Activated naive CD8-positive, alpha-beta T cell (primary cell): ENCODE data around the gene PARD3B.

Experiments
- H3K27ac Mint-ChIP-seq: one replicate; pipeline ENCODE4 v1.8.0; 2021; ENCODE audit warnings: mixed read lengths
- H3K27me3 Mint-ChIP-seq: one replicate; pipeline ENCODE4 v1.8.0; 2021; ENCODE audit warnings: mixed read lengths
- H3K36me3 Mint-ChIP-seq: one replicate; pipeline ENCODE4 v1.8.0; 2021; ENCODE audit warnings: mixed read lengths
- H3K4me1 Mint-ChIP-seq: one replicate; pipeline ENCODE4 v1.8.0; 2021; ENCODE audit warnings: low read depth, mixed read lengths
- H3K4me3 Mint-ChIP-seq: one replicate; pipeline ENCODE4 v1.8.0; 2021; ENCODE audit warnings: mild to moderate bottlenecking, mixed read lengths
- H3K9me3 Mint-ChIP-seq: one replicate; pipeline ENCODE4 v1.8.0; 2021; ENCODE audit warnings: low read depth, mixed read lengths

PARD3B gene

DNA sequence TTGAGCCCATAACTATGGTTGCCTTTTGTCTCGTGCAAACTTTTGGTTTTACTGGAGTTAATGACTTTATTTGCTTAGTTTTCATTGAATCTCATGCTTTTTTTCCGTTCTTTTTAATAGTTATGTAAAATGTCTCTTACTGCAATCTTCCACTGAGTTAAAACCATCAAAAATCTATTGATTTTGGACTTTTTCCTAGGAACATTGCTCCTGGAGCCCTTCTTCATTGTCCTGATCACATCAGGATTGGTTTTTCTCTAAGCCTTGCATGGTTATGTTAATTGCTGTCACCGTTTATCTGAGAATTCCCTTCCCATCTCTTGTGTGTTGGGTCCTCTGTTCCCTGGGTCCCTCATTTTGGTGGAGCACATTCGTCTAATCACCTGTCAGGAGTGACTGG lies 125.5 kb downstream of the PARD3B start:
- no peaks in the 10 kb centered on the region for H3K27me3 Mint-ChIP-seq
- H3K36me3 Mint-ChIP-seq: no peaks in the 10 kb centered on the region
- H3K9me3 Mint-ChIP-seq: no peaks in the 10 kb centered on the region
- H3K4me3 Mint-ChIP-seq: no peak overlapping the region
- H3K27ac Mint-ChIP-seq: no peak overlapping the region
- no peaks in the 10 kb centered on the region for H3K4me1 Mint-ChIP-seq

DNA sequence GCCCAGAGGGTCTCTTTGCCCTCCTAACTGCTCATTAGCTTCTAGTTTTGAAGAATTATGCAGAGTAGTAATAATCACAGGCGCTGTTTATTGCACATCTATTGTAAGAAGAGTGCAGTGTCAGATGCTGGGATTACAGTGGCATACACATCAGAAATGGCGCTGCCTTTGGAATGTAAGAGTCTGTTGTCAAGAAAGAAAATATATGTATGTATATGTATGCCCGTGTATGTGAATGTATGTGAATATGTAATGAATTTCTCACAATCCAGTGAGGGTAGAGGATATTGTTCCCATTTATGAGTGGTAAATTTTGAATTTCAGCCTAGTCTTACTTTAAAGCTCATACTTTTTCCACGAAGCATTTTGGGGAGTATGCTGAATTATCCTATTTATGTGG lies 127.5 kb downstream of the PARD3B start:
- Mint-ChIP-seq H3K4me3 (no peak overlapping the region), H3K4me1 (no peaks in the 10 kb centered on the region), H3K9me3 (no peaks in the 10 kb centered on the region), H3K27me3 (no peaks in the 10 kb centered on the region), H3K27ac (no peak overlapping the region), H3K36me3 (no peaks in the 10 kb centered on the region)

DNA sequence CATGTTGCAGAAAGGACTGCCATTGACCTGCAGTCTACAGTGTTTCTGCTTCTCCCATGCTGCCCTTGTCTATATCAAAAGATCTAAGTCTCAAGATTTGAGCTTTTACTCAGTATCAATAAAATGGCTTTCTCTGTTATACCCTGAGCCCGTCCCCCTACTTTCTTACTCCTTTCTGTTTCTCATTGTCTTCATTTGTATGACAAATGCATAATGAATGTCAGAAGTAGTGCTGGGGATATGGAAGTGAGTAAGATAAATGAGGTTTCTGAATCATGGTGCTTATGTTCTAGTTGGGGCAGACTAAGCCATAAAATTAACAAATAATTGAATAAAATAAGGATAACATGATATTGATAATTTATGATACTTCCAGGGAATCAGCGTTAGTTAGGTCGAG lies 128.6 kb downstream of the PARD3B start:
- no peaks in the 10 kb centered on the region for H3K36me3 Mint-ChIP-seq
- H3K4me1 Mint-ChIP-seq: no peaks in the 10 kb centered on the region
- H3K27ac Mint-ChIP-seq: no peak overlapping the region
- no peaks in the 10 kb centered on the region for H3K27me3 Mint-ChIP-seq
- H3K4me3 Mint-ChIP-seq: no peak overlapping the region
- H3K9me3 Mint-ChIP-seq: no peaks in the 10 kb centered on the region

DNA sequence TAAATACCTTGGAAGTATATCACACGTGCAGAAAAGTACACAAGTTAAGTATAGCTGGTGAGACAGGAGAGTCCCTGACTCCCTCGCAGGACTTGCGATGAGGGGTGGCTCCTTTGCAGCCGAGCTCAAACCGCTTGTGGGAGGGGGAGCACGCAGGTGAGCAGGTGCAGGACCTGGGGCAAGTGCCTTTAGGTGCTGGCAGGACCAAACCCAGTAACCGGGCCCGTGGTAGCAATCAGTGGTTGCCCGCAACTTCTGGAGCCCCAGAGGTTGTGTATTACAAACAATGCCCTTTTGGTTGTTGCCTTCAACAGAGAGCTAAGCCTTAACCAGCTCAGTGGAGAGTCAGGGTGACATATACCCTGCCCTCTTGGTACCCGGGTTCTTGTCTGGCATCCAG lies 132.8 kb downstream of the PARD3B start:
- no peak overlapping the region for H3K27ac Mint-ChIP-seq
- no peaks in the 10 kb centered on the region for H3K4me1 Mint-ChIP-seq

DNA sequence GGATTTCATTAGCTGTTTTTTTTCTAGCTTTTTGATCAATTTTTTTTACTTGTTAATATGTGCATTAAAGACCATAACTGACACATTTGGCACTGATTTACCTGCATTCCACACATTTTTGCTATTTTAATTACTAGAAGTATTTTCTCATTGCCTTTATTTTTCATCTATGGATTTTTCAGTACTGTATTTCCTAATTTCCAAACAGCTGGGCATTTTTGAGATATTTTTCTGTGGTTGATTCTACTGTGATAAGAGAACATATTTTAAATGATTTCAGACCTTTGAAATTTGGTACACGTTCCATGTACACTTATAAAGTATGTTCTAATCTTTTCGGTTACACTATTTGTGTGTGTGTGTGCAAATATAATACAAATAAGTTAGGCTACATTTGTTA lies 135.3 kb downstream of the PARD3B start:
- Mint-ChIP-seq H3K27me3 (no peaks in the 10 kb centered on the region), H3K4me3 (no peak overlapping the region)

More for the DNA sequence above, 132.8 kb downstream of the PARD3B start:
- no peaks in the 10 kb centered on the region for H3K27me3 Mint-ChIP-seq
- H3K36me3 Mint-ChIP-seq: no peaks in the 10 kb centered on the region
- H3K9me3 Mint-ChIP-seq: no peaks in the 10 kb centered on the region
- H3K4me3 Mint-ChIP-seq: no peak overlapping the region

DNA sequence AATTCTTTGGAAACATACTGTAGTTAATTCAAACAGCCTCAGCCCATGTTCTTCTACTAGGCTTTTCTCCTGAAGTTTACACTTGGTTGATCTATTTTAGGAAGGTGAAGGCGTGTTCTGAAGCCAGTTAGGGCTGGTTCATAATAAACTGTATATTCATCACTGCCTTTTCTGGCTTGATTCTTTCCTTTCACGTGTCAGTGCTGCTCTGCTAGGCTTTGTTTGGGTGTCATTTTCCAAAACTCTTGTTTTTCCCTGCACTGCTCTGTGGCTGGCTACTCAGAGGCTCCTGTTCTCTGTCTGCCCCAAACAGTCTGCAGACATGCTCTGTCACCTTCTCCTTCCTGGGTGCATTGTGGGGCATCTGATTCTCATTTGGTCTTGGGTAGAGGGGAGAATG lies 136.1 kb downstream of the PARD3B start:
- no peaks in the 10 kb centered on the region for H3K27me3 Mint-ChIP-seq
- H3K9me3 Mint-ChIP-seq: no peaks in the 10 kb centered on the region

More for the DNA sequence above, 135.3 kb downstream of the PARD3B start:
- no peaks in the 10 kb centered on the region for H3K9me3 Mint-ChIP-seq
- no peaks in the 10 kb centered on the region for H3K4me1 Mint-ChIP-seq
- no peak overlapping the region for H3K27ac Mint-ChIP-seq
- H3K36me3 Mint-ChIP-seq: no peaks in the 10 kb centered on the region

DNA sequence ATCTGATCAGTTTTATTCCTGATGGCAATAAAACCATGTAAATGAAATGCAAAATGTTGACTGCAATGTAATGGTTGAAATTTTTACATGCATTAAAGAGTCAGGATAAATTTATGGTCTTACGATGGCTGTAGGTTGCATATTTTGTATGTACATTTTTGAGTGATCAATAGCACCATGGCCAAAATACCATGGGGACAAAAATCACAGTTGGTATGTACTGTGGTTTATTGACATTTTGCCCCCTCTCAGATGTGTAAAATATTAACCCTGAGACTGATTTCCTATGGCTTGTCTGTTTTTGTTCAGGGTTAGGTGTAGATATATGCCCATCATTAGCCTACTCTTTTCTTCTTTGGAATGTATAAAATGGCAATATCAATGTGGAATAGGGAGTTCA lies 138.1 kb downstream of the PARD3B start:
- no peaks in the 10 kb centered on the region for H3K9me3 Mint-ChIP-seq
- no peaks in the 10 kb centered on the region for H3K27me3 Mint-ChIP-seq
- H3K36me3 Mint-ChIP-seq: no peaks in the 10 kb centered on the region
- no peak overlapping the region for H3K27ac Mint-ChIP-seq
- no peak overlapping the region for H3K4me3 Mint-ChIP-seq
- no peaks in the 10 kb centered on the region for H3K4me1 Mint-ChIP-seq

More for the DNA sequence above, 136.1 kb downstream of the PARD3B start:
- H3K36me3 Mint-ChIP-seq: no peaks in the 10 kb centered on the region
- H3K4me3 Mint-ChIP-seq: no peak overlapping the region
- no peak overlapping the region for H3K27ac Mint-ChIP-seq
- H3K4me1 Mint-ChIP-seq: no peaks in the 10 kb centered on the region

DNA sequence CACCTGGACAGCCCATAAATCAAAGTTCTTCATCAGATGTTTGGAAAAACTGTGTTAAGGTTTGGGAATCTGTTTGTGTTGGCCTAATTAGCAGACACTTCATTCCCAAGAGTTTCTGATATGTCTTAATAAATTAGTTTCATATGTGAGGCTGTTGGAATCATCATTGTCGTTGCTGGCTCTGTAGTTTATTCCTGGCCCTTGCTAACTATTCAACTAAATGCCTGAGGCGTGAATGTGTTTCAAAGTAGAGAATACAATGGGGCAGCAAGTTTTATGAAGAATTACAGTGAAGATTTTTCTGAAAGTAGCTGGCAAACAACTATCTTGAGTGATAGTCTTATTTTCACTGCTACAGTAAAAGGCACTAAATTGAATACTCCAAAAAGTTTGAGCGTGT lies 141.1 kb downstream of the PARD3B start:
- H3K9me3 Mint-ChIP-seq: no peaks in the 10 kb centered on the region

DNA sequence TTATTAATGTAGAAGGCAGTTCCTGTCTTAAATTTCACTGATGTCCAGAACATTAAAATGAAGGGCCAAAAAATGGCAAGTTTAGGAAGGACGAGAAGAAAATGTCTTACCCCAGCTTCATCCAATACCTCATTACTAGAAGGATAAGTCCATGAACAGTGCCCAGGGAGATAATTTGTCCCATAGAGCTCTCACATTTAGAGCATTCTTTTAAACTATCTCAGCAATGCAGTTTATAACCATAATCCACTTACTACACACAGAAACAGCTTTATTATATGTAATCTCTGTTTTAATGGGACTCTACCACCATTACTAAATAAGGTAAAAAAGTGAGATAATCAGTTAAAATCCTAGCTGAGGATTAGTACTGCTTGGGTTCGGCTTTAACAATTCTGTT lies 142.5 kb downstream of the PARD3B start:
- Mint-ChIP-seq H3K27ac (no peak overlapping the region), H3K4me3 (no peak overlapping the region), H3K36me3 (no peaks in the 10 kb centered on the region), H3K9me3 (no peaks in the 10 kb centered on the region), H3K27me3 (peaks cover 1% of the 10 kb centered on the region), H3K4me1 (peaks cover 8% of the 10 kb centered on the region)

More for the DNA sequence above, 141.1 kb downstream of the PARD3B start:
- Mint-ChIP-seq H3K27me3 (peaks cover 1% of the 10 kb centered on the region), H3K4me1 (no peaks in the 10 kb centered on the region), H3K4me3 (no peak overlapping the region), H3K36me3 (no peaks in the 10 kb centered on the region), H3K27ac (no peak overlapping the region)

DNA sequence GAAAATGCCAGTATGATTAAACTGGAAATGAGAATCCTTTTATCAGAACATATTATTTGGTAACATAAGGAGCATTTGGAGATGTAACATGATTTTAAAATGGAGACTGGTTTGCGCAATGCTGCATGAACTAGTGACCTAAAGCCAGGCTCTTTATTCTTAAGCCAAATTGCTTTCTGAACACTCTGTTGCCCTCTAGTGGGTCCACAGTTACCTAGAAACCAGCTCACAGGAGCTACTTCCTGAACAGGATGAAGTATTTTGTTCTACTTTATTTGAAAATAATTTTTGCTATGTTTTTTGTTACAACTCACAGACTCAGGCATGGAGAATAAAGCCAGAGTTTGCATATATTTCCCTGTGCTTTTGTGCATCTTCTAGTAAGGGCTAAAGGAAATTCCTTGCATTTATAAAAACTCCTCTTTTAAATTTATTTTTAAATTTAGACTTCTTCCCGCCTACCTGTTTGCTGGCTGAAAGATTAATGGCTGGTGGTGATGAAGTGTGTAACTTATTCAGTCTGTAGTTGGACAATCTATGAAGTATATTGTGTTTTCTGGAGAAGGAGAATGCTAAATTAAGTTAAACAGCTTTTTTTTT lies 146.7 kb downstream of the PARD3B start:
- Mint-ChIP-seq H3K9me3 (no peaks in the 10 kb centered on the region), H3K27ac (no peak overlapping the region), H3K27me3 (peaks cover 1% of the 10 kb centered on the region), H3K4me1 (peaks cover 11% of the 10 kb centered on the region), H3K36me3 (no peaks in the 10 kb centered on the region), H3K4me3 (no peak overlapping the region)

DNA sequence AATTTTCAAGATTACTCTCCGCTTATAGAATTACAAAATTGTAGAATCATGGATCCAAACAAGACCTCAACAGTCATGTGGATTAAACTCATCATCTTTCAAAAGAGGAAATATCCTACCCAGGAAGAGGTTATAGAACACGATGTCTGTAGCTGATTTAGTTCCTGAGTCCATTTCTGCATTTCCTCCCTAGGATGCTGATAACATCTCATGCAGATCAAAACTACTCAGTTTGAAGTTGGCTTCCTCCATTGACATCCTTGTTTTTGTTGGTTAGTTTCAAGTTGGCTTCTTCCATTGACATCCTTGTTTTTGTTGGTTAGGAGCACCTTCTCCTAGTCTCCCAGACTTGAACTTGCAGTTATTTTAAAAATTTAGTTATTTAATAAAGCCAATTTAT lies 147.5 kb downstream of the PARD3B start:
- Mint-ChIP-seq H3K36me3 (no peaks in the 10 kb centered on the region), H3K27me3 (peaks cover 1% of the 10 kb centered on the region), H3K4me3 (no peak overlapping the region), H3K4me1 (peaks cover 11% of the 10 kb centered on the region), H3K9me3 (peaks cover 3% of the 10 kb centered on the region), H3K27ac (no peak overlapping the region)

DNA sequence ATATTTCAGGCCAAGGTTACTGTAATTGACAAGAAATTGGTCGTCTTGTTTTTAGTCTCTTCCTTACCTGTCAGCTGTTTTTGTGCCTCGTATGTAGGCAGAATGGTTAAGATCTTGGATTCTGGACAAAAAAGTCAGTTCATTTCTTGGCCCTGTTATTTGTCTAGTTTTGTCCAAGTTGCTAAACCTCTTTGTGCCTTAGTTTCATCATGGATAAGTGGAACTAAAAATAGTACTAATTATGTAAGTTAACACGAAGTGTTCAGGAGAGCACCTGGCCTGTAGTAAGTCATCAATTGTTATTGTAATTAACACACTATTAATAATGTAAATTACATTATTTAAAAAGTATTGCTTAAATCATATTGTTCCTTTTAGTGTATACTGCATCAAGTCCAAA lies 148.0 kb downstream of the PARD3B start:
- Mint-ChIP-seq H3K27ac (no peak overlapping the region), H3K9me3 (peaks cover 3% of the 10 kb centered on the region), H3K36me3 (no peaks in the 10 kb centered on the region), H3K4me1 (peaks cover 11% of the 10 kb centered on the region), H3K27me3 (peaks cover 1% of the 10 kb centered on the region), H3K4me3 (no peak overlapping the region)

DNA sequence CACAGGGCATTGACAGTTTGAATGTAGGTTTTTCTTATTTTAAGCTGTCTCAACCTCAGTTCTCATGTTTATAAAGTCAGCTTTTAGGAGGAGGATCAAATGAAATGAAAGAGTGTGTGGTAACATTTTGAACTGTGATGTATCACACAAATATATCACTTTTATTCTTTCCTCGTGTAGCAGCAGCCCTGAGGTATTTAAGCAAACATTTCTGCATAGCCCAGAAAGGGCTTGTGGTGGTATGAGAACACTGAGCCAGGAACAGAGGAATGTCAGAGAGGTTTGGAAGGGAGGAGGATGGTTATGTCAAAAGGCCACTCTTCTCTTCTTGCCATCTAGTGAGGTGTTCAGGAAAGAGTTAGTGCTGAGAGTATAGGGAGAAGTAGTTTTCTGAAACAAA lies 150.2 kb downstream of the PARD3B start:
- H3K27me3 Mint-ChIP-seq: no peaks in the 10 kb centered on the region
- peaks cover 3% of the 10 kb centered on the region for H3K9me3 Mint-ChIP-seq
- no peak overlapping the region for H3K4me3 Mint-ChIP-seq
- H3K27ac Mint-ChIP-seq: no peak overlapping the region
- no peaks in the 10 kb centered on the region for H3K36me3 Mint-ChIP-seq
- H3K4me1 Mint-ChIP-seq: peaks cover 11% of the 10 kb centered on the region

DNA sequence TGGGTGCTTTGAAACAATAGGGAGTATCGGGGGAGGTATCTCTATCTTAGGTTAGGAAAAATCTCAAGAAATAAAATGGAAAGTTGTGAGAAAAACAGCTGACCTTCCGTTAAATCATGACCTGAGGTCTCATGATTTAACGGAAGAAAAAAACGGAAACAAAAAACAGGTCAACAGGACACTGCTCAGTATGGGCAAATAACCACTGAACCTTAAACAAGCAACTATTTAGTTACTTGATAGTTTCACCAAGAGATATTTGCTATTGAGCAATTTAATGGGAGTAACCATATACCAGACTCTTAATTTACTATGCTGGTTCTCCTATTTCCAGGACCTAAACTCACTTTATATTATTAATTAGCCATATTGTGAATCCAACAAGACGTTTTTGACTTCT lies 150.8 kb downstream of the PARD3B start:
- Mint-ChIP-seq H3K4me3 (no peak overlapping the region), H3K9me3 (peaks cover 3% of the 10 kb centered on the region), H3K36me3 (no peaks in the 10 kb centered on the region), H3K27me3 (no peaks in the 10 kb centered on the region), H3K27ac (no peak overlapping the region), H3K4me1 (peaks cover 11% of the 10 kb centered on the region)

DNA sequence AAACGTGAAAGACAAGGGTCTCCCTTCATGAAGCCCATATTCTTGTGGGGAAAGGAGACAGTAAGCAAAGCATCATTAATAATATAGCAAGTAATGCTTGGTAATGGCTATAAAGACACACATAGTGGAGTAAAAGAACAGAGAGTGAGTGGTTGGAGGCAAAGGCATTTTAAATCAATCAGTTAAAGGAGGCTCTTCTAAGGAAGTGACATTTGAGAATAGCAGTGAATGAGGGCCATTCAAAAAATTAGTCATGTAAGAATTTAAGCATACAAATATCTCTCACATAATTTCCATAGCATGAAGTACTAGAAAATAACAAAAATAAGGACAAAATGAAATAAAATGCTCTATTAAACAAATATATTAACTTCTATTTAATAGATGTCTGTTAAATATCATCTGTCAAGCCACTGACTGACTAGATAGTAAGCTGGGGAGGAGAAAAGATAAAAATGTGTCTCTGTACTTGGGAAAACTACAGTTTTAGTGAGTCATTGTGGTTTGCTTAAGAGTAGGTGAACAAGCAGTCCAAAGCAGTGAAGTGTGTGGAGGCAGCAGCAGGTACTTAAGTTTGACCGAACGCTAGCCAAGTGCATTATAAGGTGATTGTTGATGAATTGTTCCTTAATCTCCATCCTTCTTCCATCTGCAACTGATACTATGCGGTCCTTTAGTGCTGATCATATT lies 160.1 kb downstream of the PARD3B start:
- H3K4me1 Mint-ChIP-seq: no peaks in the 10 kb centered on the region
- H3K9me3 Mint-ChIP-seq: no peaks in the 10 kb centered on the region
- no peak overlapping the region for H3K27ac Mint-ChIP-seq
- no peak overlapping the region for H3K4me3 Mint-ChIP-seq
- no peaks in the 10 kb centered on the region for H3K36me3 Mint-ChIP-seq
- no peaks in the 10 kb centered on the region for H3K27me3 Mint-ChIP-seq

DNA sequence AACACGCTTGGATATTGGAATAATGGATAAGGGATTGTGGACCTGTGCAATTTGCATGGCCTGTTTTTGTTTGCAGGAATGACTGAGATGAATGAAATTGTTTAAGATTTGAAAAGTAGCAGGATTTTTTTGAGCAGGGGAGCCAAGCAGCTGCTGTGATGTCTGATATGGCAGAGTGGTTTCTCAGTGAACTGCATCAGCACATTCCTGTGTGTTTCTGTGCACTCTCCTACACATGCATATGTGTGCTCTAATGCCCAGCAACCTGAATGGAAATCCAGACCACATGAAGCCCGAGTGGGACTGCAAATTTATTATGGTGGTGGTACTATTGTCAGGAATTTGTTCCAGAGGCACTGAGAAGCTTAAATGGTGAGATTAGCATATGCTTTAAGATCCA lies 161.7 kb downstream of the PARD3B start:
- H3K4me3 Mint-ChIP-seq: no peak overlapping the region
- H3K9me3 Mint-ChIP-seq: no peaks in the 10 kb centered on the region
- H3K4me1 Mint-ChIP-seq: no peaks in the 10 kb centered on the region
- H3K27ac Mint-ChIP-seq: no peak overlapping the region
- no peaks in the 10 kb centered on the region for H3K27me3 Mint-ChIP-seq
- H3K36me3 Mint-ChIP-seq: no peaks in the 10 kb centered on the region
